Prostate gland (tissue), 2 donors: ENCODE results near the gene STAC2.

ENCODE experiments used
- CTCF ChIP-seq, 4 experiments: fragments of 200-600 bp in 2 of 4; fragments of 450-650 bp in 2 of 4; sonication (generic) in 2 of 4; IDR thresholded peaks; 1 replicate in 3 of 4; 2 replicates in 1 of 4; pipeline ENCODE4 v1.5.1; 2016 to 2019; ENCODE audit warnings: antibody characterized with exemption in 4 of 4, mild to moderate bottlenecking in 2 of 4, moderate library complexity in 2 of 4
- POLR2AphosphoS5 ChIP-seq: sonication (generic); formaldehyde crosslinking; IDR thresholded peaks from one replicate; pipeline ENCODE4 v1.6.1; 2017; ENCODE audit warnings: antibody characterized with exemption

GRCh38 chr17:39236981-39237441 is 11.3 kb upstream of the STAC2 start:
- no peak for TF ChIP-seq CTCF (IDR thresholded peaks at IDR 0.05)
- TF ChIP-seq POLR2AphosphoS5, result no peak
